WERI-Rb-1 (cell line): ENCODE data around the gene TMEM40.

Source experiments
- DNase-seq: peaks from one replicate; pipeline ENCODE4 v3.0.0-alpha.2; 2020
- H3K27ac ChIP-seq: fragments of 250-450 bp; sonication (Bioruptor Pico); 2 replicates; pipeline ENCODE4 v1.5.1; 2020; ENCODE audit warnings: mild to moderate bottlenecking, moderate library complexity
- H3K27me3 ChIP-seq: fragments of 250-450 bp; sonication (Bioruptor Pico); 2 replicates; pipeline ENCODE4 v1.5.1; 2021; ENCODE audit warnings: mild to moderate bottlenecking, low read depth, moderate library complexity; ENCODE audit not compliant: insufficient read depth, severe bottlenecking
- H3K36me3 ChIP-seq: fragments of 250-450 bp; sonication (Bioruptor Pico); 2 replicates; pipeline ENCODE4 v1.5.1; 2020; ENCODE audit warnings: mild to moderate bottlenecking, moderate library complexity
- H3K4me3 ChIP-seq: 2 replicates; pipeline ENCODE4 v1.5.1; 2011; ENCODE audit warnings: low read depth, mild to moderate bottlenecking, control low read depth, low read length
- H3K9me3 ChIP-seq: fragments of 250-450 bp; sonication (Bioruptor Pico); 2 replicates; pipeline ENCODE4 v1.5.1; 2021; ENCODE audit warnings: mild to moderate bottlenecking, moderate library complexity; ENCODE audit not compliant: severe bottlenecking
- CTCF ChIP-seq: IDR thresholded peaks from 2 replicates; pipeline ENCODE4 v1.5.1; 2011; ENCODE audit warnings: low read depth, mild to moderate bottlenecking, control low read depth, inconsistent platforms, low read length

TMEM40 gene

GRCh38 chr3:12759097-12759679, at the start of gene TMEM40:
Gene TMEM40, minus strand, starts transcription at chr3:12759259. Its CDS starts 9,427 bp downstream, at chr3:12749832.
- Histone ChIP-seq H3K9me3 (no peaks in the 10 kb centered on the region), H3K4me3 (no peak within 1 kb of the TSS), H3K36me3 (no peaks in the 10 kb centered on the region), H3K27ac (peak within 1 kb of the TSS; percentile 54), H3K27me3 (no peaks in the 10 kb centered on the region)
- DNase-seq: no peak
- no peak for TF ChIP-seq CTCF

- Histone ChIP-seq H3K36me3 (peaks cover 28% of the 10 kb centered on the region), H3K4me3 (no peak overlapping the region), H3K9me3 (no peaks in the 10 kb centered on the region), H3K27me3 (no peaks in the 10 kb centered on the region), H3K27ac (no peak overlapping the region)
- TF ChIP-seq CTCF: no peak
- DNase-seq: no peak
These were observed 49.5 kb upstream of the TMEM40 start for GRCh38 chr3:12808587-12808986.

GRCh38 chr3:12807601-12808359, 48.7 kb upstream of the TMEM40 start:
- Histone ChIP-seq H3K27ac (no peak overlapping the region), H3K27me3 (no peaks in the 10 kb centered on the region), H3K4me3 (no peak overlapping the region), H3K36me3 (peaks cover 29% of the 10 kb centered on the region), H3K9me3 (no peaks in the 10 kb centered on the region)
- no peak for TF ChIP-seq CTCF
- no peak for DNase-seq

- Histone ChIP-seq H3K27me3 (no peaks in the 10 kb centered on the region), H3K9me3 (no peaks in the 10 kb centered on the region), H3K36me3 (peaks cover 29% of the 10 kb centered on the region), H3K27ac (no peak overlapping the region), H3K4me3 (no peak overlapping the region)
- TF ChIP-seq CTCF: peak; percentile 36
- DNase-seq: no peak
These were observed 48.0 kb upstream of the TMEM40 start for GRCh38 chr3:12807066-12807465.

GRCh38 chr3:12803371-12803770, 44.3 kb upstream of the TMEM40 start:
- no peak for TF ChIP-seq CTCF
- peaks cover 29% of the 10 kb centered on the region for H3K36me3 ChIP-seq

More at GRCh38 chr3:12803371-12803770, 44.3 kb upstream of the TMEM40 start:
- no peaks in the 10 kb centered on the region for H3K27me3 ChIP-seq
- no peak overlapping the region for H3K4me3 ChIP-seq
- H3K27ac ChIP-seq: no peak overlapping the region
- no peaks in the 10 kb centered on the region for H3K9me3 ChIP-seq
- DNase-seq: no peak
